CD4-positive, alpha-beta T cell treated with Interferon alpha-2 for 1 hour (primary cell): ENCODE results near the gene ATP5IF1.

Source experiments
- DNase-seq, 2 donors: peaks; one replicate each; pipeline ENCODE4 v3.0.0-alpha.2; 2020 to 2022

ATP5IF1 gene

DNA sequence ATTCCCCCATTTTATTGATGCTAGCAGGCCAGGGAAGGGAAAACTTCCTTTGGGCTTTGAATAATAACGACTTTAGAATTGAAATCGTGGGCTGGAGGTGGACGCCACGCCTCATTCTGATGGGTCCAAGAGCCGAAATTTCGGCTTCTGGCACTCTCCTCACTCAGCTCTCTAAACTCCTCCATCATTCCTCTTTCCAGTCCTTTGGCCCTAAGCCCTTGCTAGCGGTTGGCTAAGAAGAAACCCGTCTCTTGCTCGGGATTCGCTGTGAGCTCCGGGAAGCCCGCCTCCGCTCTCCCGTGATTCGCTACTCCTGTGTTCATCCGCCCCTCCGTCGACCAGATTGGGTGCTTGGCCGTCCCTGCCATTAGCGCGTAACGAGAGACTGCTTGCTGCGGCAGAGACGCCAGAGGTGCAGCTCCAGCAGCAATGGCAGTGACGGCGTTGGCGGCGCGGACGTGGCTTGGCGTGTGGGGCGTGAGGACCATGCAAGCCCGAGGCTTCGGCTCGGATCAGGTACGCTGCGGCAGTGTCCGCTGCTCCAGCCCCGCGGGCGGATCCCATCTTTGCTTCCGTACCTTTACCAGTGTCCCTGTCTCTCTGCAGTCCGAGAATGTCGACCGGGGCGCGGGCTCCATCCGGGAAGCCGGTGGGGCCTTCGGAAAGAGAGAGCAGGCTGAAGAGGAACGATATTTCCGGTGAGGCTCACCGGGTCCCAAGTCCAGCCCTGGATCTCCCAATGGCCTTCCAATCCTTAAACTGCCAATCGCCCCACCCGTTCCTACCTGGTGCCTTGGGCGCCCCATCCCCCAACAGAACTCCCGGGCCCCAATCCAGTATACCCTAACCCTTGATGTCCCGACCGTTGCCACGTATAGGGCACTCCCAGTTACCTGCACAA lies at the start of gene ATP5IF1:
TSS of gene ATP5IF1 (plus strand) at position 370 of the 901 bp plus-strand sequence. CDS start at position 430, 60 bp downstream.
- DNase-seq = peak; percentile 95 to 97

DNA sequence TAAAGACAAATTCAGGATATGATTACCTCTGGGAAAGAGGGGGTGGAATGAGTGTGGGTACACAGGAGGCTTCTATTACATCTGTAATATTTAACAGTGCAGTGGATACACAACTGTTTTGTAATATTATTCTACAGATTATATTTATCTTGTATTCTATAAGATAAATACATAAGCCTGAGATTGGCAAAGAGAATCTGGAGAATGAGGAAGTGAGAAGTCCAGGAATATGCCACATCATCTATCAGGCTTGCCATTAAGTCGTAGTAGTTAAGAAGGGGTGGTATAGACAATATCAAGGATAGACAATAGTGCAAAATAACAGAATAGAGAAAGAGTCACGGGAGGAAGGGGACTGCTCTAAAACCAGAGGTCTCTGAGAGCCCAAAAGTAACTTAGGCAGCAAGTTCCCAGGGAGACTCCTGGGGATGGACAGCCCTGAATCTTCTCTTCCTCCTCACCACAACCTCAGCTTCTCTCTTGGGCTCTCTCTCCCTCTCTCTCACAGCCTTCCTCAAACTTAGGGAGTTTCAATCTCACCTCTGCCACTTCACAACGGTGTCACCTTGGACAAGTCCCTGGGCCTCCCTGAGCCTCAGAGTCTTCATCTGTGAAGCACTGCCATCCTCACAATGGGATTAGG lies 45.5 kb upstream of the ATP5IF1 start:
- DNase-seq = no peak

DNA sequence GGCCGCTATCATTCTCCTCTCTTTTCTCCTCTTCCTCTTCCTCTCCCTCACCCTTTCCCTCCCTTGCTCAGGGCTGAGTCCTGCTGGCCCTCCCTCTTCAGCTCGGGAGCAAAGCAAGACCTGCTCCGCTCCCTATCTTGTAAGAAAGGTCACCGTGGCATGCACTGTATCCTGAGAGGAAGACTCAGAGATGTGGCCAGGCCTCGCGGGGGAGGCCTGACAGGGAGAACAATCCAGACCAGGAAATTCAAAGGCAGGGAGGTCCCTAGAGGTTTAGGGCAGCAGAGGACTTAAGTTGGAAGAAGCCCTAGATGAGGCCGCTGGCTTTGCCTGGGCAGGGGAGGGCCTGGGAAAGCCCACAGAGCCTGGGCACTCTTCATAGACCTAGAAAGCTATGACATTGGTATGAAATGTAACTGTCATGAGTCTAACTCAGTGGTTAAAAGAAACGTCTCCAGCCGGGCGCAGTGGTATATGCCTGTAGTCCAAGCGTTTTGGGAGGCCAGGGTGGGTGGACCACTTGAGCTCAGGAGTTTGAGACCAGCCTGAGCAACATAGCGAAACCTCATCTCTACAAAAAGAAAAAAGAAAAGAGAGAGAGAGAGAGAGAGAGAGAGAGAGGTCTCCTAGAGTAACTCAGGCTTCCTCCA lies 44.8 kb upstream of the ATP5IF1 start:
- DNase-seq = no peak

DNA sequence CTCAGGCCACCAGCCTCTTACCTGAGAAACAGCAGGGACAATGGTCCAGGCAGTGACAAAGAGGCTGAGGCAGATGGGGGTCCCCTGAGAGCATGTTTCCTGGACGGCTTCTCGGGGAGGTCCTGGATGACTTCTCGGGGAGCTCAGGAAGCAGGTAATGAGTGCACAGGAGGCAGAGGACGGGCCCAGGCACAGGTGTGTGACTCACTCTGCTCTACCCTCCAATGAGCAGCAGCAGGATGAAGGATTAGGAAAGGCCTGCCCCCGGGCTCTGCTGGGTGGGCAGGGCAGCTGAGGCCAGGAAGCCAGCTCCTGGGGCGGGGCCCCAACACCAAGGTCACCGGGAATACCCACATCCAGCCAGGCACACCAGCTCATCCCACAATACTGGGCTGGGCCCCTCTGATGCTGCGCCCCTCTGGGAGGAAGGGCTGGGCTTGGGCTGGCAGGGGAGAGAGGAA lies 42.2 kb upstream of the ATP5IF1 start:
- no peak for DNase-seq

- DNase-seq = no peak
These were observed 41.4 kb upstream of the ATP5IF1 start for GRCh38 chr1:28194326-28195035.

DNA sequence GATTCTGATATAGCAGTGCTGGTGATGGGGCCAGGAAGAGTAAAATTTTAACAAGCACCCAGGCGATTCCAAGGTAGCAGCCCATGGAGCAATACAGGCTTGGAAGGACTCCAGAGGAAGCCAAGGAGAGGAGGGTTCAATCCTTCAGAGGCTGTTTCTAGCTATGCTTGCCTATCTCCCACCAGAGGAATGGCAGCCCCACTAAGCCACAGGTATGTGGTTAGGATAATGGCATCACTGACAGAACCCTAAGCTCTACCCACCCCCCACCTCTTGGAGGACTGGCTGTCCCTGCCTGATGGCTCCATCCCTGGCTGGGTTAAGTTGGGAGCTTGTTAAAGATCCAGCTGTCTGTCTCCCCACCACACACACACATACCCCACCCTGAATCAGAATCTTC lies 40.1 kb upstream of the ATP5IF1 start:
- no peak for DNase-seq

DNA sequence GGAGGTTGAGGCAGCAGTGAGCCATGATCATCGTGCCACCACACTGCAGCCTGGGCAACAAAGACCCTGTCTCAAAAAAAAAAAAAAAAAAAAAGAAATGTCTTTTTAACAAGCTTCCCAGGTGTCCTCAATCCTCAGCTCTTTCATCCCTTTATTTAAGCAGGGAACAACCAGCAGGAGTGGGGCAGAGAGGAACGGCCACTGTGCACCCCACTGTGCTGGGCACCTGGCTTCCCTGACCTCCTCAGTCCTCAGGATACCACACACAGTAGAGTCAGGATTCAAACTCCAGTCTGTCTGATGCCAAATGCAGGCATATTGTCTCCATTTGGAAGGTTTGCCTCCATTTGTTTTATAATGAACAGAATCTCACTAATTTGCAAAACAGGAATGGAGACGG lies 39.6 kb upstream of the ATP5IF1 start:
- no peak for DNase-seq

DNA sequence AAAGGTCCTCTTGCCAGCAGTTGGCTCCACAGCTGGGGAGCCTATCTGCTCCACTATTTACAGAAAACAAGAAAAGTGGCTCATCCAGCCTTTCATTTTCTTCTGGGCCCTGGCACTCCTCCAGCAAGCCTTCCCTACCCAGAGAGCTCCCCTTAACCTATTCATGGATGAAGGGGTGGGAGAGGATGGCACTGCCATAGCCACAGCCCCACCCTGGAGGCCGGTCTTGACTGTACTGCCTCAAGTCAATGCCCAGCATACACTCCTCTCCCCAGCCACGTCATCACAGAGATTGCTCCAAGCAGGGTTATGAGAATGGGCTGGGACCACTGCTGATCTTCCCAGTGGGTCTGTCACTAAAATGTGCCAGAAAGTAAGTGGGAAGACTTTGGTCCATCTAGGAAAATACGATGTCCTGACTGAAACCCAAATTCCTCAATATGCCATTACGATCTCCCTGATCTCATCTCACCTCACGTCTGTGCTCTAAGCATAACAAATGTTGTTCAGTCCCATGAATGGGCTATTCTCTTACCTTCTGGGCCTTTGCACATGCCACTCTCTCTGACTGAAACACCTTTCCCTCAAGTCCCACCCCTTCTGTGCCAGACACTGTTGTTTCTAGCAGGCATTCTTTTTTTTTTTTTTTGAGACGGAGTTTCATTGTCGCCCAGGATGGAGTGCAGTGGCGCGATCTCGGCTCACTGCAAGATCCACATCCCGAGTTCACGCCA lies 38.1 kb upstream of the ATP5IF1 start:
- no peak for DNase-seq

GRCh38 chr1:28199328-28200233 lies 36.3 kb upstream of the ATP5IF1 start:
- peak; percentile 47 to 77 for DNase-seq

GRCh38 chr1:28200234-28200873 lies 35.6 kb upstream of the ATP5IF1 start:
- DNase-seq = no peak

- DNase-seq = no peak
These were observed 30.7 kb upstream of the ATP5IF1 start for GRCh38 chr1:28205243-28205642.

DNA sequence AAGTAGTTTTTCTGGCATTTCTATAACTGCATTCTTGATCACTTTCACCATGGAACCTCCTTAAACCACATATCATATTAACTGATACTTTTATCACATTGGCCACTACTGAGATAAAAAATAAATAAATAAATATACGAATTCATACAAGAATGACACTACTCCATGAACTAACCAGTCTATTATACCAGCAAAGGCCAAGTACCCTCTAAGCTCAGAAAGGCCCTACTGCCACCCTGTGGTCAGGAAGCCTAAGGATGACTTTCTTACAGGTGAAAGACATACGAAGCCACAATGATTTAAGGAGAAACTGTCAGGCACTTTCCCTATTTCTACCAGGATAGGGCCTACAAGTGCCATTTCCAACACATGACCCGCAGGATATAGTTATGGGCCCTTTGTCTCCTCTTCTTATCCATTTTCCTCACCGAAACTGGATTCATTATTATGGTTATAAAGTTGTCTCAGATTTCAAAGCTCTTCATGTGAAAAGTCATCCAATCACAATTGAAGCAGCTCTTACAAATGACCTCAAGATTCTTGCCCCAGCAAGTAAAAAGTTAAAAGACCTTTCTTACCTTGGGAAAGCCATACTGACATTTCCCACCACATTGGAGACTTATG lies 27.0 kb upstream of the ATP5IF1 start:
- DNase-seq = peak; percentile 73 to 79

GRCh38 chr1:28209700-28210099 lies 26.2 kb upstream of the ATP5IF1 start:
- no peak for DNase-seq

GRCh38 chr1:28213315-28213714 lies 22.6 kb upstream of the ATP5IF1 start:
- DNase-seq = no peak

DNA sequence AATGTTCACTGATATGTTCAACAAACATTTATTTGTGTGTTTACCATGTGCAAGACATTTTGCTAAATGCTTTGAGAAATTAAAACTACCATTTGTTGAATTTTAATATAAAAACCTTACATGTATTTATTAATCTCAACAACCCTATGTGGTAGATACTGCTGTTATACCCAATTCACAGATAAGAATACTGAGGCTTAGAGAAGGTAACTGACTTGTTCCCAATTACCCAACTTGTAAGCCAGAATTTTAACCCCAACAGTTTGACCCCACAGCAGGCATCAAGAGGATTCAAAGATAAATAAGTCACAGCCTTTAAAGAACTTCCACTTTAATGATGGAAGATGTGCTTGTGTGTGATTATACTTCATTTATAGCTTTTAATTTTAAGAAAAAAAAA lies 6.8 kb upstream of the ATP5IF1 start:
- DNase-seq = no peak

DNA sequence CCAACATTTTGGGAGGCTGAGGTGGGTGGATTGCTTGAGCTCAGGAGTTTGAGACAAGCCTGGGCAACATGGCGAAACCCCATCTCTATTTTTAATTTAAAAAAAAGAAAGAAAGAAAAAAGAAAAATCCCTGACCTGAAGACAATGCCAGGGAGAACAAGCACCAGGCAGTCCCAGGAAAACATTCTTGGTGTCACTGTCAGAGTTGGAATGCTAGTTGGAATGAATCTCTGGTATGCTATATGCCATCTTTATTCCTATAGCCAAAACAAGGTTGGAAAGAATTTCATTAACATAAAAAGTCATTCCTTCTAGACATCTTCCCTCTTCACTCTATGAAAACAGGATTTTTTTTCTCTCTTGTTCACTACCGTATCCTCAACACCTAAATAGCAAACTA lies 5.9 kb upstream of the ATP5IF1 start:
- DNase-seq = no peak

- peak; percentile 92 to 94 for DNase-seq
These were observed 3.2 kb upstream of the ATP5IF1 start, which contains the start of gene DNAJC8 for GRCh38 chr1:28232558-28233263. TSS of gene DNAJC8 (minus strand) at chr1:28233029. CDS start at chr1:28232998, 31 bp downstream.

GRCh38 chr1:28233264-28233606 lies 2.7 kb upstream of the ATP5IF1 start:
- DNase-seq = no peak

- DNase-seq = no peak
These were observed 865 bp downstream of the ATP5IF1 start for GRCh38 chr1:28236656-28237322.
